Fibroblast of skin of abdomen (primary cell): ENCODE results near the gene IP6K3.

Source experiments
- DNase-seq: peaks from one replicate; pipeline ENCODE4 v3.0.0-alpha.2; 2013

The IP6K3 gene

DNA sequence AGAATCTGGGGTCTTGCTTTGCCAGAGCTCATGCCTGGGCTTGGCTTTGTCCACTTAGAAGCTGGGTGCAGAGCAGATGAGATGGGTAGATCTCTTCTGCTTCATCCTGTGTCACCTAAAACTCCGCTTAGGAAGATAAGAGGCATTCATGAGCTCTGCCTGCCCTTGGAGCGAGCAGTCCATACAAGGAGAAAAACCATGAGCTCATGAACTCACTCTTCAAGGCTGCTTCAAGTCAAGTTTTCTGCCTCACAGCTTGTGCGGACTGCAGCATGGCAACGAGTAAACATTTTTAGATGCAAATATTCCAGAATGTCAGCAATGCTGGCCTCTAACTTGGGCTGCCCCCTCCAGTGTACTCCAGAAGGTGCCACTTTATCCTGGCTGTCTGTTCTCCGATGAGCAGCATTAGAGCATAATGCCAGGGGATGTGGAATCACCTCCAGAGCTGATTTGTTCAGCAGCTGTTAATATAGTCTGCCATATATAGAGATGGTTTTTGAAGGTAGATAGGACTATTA, 24.5 kb downstream of the IP6K3 start:
- DNase-seq: no peak

DNA sequence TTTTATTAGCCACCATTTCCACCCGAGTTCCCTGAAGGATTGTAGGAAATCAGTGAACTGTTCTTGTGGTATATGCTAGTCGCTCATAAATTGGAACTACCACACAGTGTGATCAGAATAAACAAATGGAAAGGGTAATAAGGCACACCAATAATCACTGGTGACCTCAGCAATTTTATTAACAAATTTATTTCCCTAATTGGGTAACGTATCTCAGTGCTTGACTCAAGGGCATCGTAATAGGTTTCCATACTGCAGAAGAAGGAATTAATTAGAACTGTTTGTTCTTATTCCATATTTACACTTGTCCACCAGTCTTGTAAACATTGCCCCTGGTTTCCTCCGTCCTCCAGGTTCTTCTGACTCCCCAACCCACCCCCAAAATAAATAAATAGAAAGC, 25.2 kb downstream of the IP6K3 start:
- no peak for DNase-seq

DNA sequence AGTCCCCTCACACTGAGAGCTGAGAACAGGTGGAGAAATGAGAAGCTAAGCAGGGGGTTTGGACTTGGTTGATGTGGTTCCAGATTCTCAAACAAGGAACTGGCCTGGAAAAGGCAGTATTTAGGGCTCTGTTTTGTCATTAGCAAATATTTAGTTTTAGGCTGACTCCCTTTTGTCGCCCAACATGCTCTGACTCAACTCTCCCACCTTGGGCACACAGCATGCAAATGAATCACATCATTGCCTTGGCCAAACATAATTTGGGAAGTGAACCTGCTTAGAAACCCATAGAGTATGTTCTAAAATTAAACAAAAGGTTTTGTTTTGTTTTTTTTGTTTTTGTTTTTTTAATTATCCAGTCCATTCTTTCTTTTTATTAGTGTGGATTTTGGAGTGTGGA, 25.7 kb downstream of the IP6K3 start:
- DNase-seq: no peak

DNA sequence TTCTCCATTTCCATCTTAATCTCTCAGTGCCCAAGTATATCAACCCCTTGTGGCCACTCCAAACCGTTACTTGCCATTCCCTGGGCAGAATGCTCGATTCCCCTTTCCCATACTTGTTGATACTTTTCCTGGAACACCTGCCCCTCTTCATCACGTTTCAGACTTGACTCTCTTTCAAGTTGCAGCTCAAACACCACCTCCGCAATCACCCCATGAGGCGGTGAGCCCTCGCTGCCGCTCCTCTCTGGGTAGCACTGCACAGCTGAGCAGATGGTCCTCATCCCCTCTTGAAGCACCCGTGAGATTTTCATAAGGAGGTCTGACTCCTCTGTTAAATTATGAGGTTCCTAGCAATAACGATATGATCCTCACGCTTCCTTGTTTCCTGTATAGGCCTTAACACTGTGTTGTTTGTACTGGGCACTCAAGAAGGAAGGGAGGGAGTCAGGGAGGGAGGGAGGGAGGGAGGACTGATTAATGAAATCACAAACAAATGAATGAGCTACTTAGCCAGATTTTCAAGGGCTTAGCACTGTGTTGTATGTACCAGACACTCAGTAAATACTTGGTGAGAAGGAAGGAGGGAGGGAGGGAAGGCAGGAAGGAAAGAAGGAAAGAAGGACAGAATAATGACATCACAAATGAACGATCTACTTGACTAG, 27.2 kb downstream of the IP6K3 start:
- no peak for DNase-seq

DNA sequence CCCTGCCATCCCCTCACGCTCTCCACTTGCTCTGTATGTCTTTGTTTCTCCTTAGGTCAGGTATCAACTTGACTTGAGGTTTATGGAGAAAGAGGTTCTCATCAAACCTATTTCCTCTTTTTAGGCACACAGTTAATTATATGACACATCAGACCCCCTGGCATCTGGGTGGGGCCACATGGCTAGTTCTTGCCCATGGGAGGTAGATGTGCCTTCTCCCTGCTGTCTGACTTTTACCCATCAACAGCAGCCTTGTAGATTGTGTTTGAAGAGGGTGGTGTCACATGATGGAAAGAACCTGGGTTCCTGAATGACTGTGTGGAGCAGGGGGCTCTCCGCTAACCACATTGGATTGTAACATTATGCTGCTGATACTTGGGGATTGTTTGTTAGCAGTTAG, 28.0 kb downstream of the IP6K3 start:
- DNase-seq: no peak

DNA sequence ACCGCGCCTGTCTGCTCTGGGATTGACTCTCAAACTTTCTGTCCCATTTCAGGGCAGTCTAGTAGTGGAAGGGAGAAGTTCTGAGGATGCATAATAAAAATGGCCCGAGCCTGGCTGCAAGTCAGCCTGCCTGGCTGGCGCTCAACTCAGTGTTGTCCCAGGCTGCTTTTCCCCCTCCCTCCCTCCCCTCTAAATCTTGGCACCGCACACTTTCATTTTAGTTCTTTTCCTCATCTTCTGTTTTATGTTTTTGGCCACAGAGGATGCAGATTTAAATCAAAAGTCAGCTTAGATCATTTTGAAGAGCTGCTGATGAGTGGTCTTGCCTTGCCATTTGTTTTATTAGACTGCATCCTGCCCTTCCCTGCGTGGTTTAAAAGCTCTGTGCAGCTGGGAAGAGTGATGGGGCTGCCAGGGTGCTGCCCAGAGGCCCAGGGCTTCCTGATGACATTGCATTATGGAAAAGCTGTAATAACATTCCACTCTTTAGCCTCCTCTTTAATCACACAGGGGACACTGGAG, 28.7 kb downstream of the IP6K3 start:
- peak; percentile 24 for DNase-seq

DNA sequence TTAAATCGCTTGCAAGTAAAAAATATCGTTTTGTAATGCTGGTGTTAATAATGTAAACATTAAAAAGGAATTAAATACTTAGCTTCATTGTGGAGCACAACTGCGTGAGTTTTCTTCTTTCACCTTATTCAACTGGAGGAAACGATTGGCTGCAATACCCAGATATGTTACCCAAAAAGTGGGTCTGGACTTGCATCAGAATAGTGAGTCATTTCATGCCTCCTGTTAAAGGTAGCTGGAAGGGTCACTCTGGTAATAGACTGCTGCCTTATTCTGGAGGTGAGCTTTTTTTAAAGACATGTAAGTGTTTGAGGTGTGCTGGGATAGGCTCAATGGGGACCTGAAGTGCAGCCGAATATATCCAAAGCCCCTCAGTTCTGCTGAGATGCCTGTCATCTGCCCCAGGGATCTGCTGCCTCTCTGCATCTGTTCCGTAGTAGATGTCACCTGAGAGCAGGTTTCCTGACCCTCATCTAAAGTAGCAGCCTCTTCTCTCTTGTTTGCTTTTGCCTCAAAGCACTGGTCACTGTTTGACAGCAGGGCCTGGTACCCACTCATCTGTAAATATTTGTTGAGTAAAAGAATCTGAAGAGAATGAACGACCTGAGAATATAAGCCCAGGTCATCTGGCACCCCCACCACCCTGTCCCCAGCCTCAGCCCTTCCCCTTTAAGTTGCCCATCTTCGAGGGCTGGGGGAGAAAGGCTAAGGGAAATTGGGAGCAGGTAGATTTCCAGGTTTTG, 29.6 kb downstream of the IP6K3 start:
- DNase-seq: no peak

DNA sequence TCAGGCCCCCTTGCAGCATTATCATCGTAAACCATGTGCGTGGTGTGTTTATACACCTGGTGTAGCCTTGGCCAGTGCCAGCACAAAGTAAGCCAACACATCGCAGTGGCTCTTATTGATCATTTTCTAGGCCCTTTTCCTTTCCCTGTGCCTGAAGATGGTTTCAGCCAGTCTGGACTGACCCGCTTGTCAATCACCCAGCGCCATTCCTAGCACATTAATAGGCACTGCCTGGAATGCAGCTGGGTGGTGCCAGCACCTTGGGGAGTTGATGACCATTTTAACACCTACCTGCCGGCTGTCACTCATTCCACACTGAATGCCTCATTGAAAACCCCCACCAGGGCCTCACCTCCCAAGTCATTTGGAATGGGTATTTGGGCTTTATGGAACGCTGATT, 30.3 kb downstream of the IP6K3 start:
- DNase-seq: no peak

DNA sequence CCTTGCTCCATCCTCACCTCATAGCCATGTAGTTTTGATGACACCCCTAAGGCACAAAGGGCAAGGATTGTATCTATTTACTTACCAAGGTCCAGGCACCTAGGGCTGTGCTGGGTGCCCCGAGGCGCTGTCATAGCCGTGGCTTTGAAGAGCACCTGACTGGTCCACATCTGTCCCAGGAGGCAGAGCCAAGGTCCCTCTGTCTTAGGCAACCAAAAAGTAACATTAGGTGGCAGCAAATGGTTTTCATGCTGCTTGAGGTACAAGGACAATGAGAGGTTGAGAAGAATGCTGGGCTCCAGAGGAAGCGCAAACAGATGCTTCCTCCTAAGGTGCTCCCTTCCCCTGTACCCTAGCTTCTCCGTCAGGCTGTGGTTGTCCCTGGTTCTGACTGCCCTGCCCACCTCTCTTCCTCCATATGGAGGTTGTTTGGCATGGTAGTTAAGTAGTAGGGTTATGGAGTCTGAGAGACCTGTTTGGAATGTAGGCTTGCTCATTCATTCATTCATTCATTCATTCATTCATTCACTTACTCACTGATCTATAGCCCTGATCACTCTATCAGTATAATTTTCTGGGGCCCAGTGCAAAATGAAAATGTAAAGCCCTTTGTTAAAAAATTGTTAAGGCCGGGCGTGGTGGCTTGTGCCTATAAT, 32.2 kb downstream of the IP6K3 start:
- DNase-seq: no peak

DNA sequence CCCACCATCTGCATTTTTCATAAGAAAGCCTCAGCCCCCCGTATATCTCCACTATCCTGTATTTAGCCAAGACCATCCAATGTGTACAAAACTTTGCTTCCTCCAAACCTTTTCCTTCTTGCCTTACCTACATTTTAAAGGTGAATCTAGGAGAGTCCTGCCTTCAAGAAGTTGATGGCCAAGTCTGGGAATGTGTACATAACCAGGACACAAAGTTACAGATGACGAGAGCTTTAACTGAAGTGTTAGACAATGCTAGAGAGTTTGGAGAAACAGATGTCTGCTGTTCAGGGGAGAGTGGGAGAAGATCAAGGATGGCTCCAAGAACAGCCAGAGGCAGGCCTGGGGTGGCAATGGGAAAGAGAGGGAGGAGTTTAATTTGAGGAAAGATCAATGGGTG, 32.9 kb downstream of the IP6K3 start:
- no peak for DNase-seq

DNA sequence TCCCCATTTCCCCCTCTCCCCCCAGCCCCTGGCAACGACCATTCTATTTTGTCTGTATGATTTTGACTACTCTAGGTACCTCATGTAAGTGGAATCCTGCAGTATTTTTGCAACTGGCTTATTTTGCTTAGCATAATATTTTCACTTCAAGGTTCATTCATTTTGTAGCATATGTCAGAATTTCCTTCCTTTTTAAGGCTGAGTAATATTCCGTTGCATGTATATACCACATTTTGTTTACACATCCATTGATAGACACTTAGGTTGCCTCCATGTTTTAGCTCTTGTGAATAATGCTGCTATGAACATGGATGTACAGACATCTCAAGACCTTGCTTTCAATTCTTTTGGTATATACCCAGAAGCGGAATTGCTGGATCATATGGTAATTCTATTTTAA, 33.8 kb downstream of the IP6K3 start:
- no peak for DNase-seq

DNA sequence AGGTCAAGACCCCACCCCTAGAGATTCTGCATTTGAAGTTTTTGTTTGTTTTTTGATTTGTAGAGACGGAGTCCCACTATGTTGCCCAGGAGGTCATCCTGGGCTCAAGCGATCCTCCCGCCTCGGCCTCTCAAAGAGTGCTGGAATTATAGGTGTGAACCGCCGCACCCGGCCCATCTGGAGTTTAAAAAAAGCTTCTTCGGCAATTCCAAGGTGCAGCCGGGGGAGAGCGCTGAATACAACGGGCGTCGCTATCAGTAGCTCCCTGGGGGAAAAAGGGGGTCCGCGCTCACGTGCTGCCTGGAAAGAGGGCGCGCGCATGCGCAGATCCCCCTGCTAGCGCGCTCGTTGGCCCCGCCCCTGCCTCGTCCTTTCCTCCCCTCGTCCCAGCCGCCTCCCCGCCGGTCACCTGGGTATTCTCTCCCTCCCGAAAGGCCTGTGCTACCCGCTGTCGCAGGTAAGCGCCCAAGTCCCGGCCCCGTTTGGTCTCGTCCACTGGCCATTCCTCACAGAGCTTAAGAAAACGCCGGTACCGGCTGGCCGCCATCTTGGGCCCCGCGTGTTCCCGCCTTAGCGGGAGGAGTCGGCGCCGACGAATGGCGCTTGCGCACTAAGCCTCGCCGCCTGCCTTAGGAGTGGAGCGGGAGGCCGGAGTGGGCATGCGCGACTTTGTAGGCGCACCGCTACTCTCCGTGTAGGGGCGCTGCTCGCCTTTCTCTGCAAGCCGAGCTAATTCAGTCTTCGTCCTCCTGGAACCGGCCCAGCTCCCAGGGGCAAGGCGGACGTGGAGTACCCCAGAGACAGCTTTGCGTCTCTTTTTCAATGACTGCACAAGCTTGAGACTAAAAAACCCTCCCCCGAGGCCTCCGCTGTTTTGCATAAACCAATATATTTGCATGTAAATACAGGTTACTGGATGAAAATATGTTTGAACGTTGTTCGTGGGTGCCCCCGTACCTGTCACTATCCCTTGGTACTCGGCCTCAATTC, 35.3 kb downstream of the IP6K3 start, which contains the start of gene UQCC2:
Gene UQCC2 (minus strand): TSS at position 561 of the 990 bp plus-strand sequence. CDS start 14 bp downstream, at position 547.
- DNase-seq: peak; percentile 96

DNA sequence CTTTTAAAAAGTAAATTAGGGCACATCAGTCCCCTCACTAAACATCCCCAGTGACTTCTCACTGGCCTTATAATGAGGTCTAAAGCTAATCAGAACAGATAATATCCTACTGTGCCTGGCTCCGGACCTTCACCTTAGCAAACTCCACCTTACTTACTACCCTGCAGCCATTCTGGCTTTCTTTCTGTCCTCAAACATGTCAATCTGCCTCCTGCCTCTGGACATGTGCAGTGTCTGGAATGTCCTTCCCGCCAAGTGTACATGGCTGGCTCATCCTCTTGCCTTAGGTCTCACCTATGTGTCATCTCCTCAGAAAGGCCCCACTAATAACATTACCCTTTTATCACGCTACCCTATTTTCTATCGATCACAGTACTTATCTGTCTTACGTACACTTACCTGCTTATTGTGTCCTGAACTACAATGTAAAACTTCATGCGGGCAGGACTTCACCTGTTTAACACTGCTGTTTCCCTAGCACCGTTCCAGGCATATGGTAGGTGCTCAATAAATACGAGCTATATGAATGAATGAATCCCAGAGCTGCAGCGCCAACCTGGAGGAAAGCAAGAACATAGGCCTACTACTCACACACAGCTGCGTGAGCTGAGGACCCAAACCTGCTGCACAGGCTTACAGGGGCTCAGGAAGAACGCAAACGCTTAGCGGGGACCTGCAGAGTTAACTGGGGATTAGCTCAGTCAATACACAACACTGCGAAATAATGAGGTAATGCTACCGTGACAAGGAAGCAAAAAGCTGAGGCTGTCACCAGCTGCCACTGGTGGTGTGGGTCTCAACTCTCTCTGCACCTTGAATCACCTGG, 36.2 kb downstream of the IP6K3 start:
- no peak for DNase-seq

DNA sequence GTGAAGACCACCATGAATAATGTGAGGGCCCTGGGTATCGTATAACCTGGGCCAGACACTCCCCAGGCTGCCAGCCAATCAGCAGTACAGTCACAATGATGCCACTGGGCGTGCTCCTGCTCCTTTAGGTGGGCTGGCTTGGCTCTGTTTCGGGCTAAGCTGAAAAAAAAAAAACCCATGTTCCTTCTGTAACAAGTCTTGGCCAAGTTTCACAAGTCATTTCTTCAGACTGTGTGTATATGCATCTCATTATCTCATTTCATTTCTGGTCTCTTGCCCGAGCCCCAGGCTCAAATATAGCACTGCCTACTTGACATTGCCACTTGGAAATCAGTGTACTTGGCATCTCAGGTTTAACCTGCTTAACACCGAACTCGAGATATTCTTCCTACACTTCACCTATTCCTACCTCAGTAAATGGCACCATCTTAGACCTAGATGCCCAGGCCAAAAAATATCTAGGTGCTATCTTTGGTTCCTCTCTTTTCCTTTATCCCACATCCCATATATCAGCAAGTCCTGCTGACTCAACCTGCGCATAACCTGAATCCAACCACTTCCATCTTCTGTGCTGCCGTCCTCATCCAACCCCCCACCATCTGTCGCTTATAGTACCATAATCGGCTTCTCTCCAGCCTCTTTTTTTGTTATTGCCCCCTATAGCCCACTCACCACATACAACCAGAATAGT, 37.0 kb downstream of the IP6K3 start:
- no peak for DNase-seq

DNA sequence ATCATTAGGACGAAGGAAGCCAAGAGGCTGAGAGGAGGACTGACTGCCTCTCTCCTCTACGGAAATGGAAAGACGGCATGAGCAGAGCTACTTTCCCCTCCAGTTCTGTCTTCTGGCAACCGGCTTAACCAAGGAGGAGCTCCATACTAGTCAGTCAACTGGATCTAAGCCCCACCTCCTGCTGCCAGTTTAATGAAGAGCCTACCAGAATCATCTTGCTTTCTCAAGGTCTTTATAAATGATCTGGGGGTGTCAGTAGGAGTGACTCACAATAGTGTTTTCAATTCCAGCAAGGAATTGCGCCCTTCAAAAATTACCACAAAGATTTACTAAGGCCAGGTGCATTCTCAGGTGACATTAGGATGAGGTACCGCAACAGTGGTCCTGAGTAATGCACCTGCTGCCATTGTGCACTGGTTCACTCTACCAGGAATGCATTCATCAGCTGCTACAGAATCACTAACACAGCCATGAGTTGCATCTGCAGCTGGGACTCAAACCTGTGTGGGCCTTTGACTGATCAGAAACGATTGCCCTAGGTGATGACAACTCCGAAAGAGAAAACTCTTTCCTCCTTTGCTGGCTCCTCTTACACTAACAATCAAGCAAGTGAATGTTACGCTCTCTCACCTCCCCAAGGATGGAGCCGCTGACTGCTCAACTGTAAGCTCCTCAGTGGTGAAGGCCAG, 38.0 kb downstream of the IP6K3 start:
- no peak for DNase-seq

DNA sequence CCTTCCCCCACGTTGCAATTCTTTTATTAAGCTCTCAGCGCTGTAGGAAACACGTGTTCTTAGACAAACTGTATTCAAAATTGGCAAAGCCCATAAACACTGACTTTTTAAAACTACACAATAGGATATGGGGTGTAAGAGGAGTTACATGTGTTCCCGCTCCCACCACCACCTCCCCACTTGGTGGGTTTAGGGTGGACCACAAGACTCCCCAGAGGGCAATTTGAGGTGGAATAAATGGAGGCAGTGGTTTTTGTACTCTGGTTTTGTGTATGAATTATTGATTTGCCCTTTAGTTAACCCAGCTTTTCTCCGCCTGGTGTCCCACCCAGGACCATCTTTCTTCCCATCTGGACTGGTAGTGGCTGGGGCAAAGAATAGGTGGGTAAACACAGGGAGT, 38.9 kb downstream of the IP6K3 start:
- peak; percentile 12 for DNase-seq

DNA sequence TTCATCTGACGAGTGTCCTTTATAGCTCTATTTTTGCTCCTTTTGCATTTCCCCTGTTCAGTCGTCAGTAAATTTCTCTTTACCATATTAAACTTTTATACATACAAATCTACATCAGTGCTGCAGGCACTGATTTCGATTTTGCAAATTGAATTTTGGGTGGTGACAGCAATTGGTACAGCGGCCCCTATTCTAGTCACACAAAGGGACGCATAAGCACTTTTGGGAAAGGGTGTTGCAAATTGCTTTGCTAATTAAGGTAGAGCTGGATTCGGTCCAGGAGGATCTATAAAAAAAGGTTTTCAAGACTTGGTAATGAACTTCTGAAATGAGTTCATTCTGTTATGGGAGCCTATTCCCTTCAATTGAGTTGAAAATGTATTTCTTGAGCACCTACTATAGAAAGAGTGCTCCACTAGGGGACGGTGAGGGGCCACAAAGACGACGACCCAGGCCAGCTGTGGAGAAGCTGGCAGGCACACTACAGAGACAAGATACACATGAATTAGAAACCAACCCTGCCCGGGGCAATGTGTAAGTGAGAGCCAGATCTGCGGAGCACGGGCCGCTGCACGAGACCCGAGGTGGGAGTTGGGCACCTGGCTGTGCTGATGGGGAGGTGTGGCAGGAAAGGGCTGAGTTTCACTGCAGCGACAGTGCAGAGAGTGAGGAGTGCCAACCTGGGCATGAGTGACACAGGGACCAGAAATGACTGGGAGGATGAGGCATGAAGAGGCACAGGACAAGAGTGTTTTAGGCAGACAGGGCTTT, 40.6 kb downstream of the IP6K3 start:
- no peak for DNase-seq

DNA sequence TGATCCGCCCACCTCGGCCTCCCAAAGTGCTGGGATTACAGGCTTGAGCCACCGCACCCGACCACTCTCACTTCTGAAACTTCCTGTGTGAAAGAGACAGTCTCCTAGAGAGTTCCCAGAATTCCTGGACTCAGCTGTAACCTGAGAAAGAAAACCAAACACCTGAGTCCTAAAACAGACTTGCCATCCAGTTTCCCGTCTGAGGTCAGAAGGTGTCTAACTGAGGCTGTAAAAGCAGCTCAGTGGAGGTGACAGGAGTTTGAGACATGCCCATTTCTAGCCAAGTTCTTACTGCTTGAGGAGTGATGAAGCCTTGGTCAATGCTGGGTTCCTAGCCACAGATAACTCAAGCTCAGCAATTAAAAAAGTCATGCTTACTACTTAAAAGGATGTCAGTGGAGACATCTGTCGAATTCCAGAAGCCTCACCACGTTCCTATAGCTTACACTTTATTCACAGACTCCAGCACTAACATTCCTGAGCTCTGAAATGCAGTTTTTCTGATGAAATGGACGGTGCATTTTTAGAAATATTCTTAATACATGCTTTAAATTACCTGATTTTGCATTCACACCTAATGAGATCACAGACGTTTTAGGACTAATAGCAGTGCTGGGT, 41.3 kb downstream of the IP6K3 start:
- peak; percentile 88 for DNase-seq
